ENCODE measurements around the gene OTOP3.

OTOP3 gene

DNA sequence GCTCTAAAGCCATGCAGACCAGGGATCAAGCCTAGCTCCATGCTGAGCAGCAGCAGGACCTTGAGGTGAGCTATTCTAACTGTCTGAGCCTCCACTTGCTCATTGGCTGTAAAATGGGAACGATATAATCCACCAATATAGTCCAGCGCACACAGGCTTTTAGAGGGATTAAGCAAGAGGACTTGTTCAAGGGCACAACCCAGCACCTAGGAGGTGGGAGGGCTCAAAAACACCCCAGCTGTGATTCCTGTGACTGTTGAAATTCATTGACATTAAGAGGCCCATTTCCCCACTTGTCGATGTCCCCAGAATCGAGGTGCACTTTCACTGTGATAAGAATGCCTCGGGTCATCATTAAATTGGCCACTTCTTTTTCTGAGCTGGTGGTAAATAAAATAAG, 16.8 kb upstream of the OTOP3 start:
- no peak for DNase-seq

DNA sequence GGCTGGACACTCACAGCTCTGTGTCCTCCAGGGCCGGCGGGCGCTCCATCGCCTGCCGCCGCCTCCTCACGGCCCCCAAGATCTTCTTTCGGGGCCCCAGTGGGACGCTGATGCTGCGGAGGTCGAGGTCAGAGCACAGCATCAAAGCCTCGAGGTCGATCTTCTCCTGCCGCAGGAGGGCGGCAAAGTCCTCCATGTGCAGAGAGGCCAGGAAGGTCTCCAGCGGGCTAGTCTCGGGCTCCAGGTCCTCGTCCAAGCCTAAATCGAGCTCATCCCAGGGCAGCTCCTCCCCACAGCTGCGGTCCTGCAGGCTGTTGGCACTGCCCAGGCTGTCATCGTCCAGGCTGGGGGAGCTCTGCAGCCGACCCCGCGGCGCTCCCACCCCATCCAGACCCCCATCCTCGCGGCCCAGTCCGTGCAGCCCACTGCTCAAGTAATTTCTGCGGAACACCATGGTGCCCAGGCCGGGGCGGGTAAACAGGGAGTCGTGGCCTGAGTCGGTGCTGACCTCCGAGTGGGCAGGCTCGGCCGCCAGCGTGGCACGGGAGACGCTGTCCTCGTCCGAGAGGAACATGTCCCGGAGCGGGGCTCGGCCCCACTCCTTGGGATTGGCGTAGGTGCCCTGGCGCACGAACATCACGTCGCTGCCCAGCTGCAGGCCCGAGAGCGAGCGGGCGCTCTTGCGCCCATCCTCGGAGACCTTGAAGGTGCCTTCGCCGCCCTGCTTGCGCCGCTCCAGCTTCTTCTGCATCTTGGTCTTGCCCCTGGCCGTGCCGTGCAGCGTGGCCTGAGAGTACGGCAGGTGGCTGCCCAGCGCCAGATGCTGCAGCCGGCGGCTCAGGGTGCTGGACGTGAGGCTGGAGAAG, 16.0 kb upstream of the OTOP3 start:
- DNase-seq, result no peak

DNA sequence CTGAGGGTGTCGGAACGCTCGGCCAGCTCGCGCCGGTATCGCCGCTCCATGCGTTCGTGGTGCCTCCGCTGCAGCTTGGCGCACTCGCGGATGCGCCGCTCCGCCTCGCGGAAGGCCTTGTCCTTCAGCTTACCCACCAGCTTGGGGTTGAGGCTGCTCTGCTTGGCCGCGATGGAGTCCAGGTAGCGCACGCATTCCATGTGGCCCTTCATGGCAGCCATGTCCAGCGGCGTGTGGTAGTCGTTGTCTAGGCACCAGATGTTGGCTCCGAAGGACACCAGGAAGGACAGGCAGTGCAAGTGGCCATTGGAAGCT, 15.4 kb upstream of the OTOP3 start:
- DNase-seq, result no peak

GRCh38 chr17:74920642-74921025, 15.1 kb upstream of the OTOP3 start:
- no peak for DNase-seq

GRCh38 chr17:74921026-74921681, 14.5 kb upstream of the OTOP3 start:
- no peak for DNase-seq

GRCh38 chr17:74921769-74922168, 13.9 kb upstream of the OTOP3 start:
- no peak for DNase-seq

GRCh38 chr17:74922172-74922571, 13.5 kb upstream of the OTOP3 start:
- DNase-seq, result no peak

DNA sequence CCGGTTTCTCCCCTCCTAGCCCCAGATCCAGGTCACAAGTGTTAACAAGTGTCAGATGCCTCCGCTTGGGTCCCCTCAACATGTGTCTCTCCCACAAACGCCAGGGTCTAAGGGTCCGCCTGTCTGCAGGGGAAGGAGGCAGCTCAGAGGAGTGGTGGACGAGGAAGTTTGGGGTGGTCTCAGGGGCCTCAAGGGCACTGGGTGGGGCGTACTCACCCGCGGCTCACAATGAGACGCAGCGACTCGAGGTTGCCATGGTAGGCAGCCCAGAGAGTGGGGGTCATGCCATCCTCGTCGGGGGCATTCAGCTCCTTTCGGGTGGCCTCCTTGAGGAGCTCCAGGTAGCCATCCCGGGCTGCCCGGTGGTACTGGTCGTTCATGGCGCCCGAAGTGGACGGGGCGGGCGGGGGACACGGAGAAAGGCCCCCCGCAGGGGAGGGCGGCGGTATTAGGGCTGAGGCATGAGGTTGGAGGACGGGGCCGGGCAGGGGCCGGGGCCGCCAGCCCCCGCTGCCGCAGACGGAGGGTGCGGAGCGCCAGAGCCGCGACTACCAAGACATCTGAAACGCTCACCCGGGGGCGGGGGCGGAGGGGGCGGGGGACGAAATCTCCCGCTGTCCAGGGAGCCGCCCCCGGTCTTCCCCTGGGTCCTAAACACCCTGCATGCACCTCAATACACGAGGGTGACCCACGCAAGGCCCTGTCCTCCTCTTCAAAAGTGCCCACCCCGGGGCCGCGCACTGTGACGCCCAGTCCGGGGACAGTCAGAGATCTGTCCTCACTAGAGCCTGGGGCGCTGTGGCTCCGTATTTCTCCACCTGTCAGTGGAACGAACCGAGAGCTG, 12.8 kb upstream of the OTOP3 start, which contains the start of gene USH1G:
Gene USH1G, minus strand, starts transcription at position 562 of the 844 bp plus-strand sequence. Its CDS starts 182 bp downstream, at position 380.
- DNase-seq, result no peak

GRCh38 chr17:74923538-74924249, 12.0 kb upstream of the OTOP3 start:
- peak; percentile 48 for DNase-seq

- no peak for DNase-seq
Observed at GRCh38 chr17:74924250-74924948, 11.3 kb upstream of the OTOP3 start, which contains the start of gene OTOP2. OTOP2 (plus strand) TSS chr17:74924273; CDS start chr17:74924633, 360 bp downstream.

GRCh38 chr17:74925242-74925641, 10.5 kb upstream of the OTOP3 start:
- DNase-seq, result no peak

GRCh38 chr17:74928786-74929185, 6.9 kb upstream of the OTOP3 start:
- no peak for DNase-seq

- DNase-seq, result no peak
Observed at GRCh38 chr17:74930535-74931036, 5.1 kb upstream of the OTOP3 start.

- DNase-seq, result no peak
Observed at GRCh38 chr17:74935048-74935447, 650 bp upstream of the OTOP3 start.

- no peak for DNase-seq
Observed at GRCh38 chr17:74936470-74936799, 737 bp downstream of the OTOP3 start.

GRCh38 chr17:74937064-74938051, 1.7 kb downstream of the OTOP3 start:
- DNase-seq, result no peak

DNA sequence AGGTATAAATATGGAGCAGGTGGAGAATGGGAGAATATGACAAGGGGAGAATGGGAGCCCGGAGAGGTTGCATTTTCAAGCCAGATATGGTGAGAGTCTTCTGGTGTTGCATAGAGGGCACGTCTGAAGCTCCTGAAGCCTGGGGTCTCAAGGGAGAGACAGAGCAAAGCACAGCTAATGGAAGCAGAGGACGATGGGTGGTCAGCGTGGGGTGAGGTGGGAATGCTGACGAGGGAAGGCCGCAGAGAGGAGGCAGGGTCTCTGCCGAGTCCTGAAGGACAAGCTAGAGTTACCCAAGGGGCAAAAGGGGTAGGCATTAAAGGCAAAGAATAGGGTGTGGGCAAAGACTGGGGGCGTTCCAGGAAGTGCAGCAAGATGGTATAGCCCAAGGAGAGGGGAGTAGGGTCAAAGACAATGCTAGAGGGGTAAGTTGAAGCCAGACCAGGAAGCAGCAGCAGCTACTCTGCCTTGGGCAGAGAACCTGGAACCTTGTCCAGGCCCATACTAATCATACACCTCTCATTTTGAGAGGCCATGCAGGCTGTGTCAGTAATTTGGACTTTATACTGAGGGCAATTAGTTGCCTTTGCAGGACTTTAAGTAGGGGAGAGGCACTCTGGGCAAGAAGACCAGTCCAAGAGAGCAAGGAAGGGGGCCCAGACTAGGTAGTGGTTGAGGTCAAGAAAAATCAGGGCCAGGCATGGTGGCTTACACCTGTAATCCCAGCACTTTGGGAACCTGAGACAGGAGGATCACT, 2.7 kb downstream of the OTOP3 start:
- no peak for DNase-seq

GRCh38 chr17:74939534-74939933, 3.8 kb downstream of the OTOP3 start:
- no peak for DNase-seq

DNA sequence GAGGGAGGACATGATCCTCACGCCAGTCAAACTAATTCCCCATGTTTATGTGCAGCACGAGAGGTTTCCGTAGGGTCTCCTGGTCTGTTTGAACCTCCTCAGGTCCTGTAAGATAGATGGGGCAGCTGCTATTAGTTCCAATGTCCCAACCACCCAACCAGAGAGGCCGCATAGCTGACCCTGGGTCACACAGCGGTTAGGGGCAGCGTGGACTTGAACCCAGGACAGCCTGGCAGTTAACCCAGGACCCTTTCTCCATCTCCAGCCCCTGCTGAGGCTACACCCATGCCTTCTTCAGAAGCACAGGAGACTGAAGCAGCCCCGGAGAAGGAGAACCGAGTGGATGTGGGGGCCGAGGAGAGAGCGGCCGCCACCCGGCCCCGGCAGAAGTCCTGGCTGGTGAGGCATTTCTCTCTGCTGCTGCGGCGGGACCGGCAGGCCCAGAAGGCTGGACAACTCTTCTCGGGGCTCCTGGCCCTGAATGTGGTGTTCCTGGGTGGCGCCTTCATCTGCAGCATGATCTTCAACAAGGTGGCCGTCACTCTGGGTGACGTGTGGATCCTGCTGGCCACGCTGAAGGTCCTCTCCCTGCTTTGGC, 5.5 kb downstream of the OTOP3 start:
- no peak for DNase-seq

All from activated effector memory CD4-positive, alpha-beta T cell treated with Interleukin-2 at 50 U/mL for 16 hours (primary cell).